GM18507 (cell line): ENCODE results near the gene DEFB123.

Experiments
- DNase-seq: peaks from one replicate; pipeline ENCODE4 v3.0.0; 2011; ENCODE audit warnings: low read depth; ENCODE audit not compliant: insufficient read length; ENCODE audit errors: extremely low spot score
- FAIRE-seq: peaks from 2 replicates; lab custom pipeline; 2011; peaks lifted over from hg19 to GRCh38; lab: Jason Lieb, UNC

The DEFB123 gene

GRCh38 chr20:31472395-31473330 is 32.2 kb downstream of the DEFB123 start:
- no peak for FAIRE-seq
- DNase-seq: no peak

DNA sequence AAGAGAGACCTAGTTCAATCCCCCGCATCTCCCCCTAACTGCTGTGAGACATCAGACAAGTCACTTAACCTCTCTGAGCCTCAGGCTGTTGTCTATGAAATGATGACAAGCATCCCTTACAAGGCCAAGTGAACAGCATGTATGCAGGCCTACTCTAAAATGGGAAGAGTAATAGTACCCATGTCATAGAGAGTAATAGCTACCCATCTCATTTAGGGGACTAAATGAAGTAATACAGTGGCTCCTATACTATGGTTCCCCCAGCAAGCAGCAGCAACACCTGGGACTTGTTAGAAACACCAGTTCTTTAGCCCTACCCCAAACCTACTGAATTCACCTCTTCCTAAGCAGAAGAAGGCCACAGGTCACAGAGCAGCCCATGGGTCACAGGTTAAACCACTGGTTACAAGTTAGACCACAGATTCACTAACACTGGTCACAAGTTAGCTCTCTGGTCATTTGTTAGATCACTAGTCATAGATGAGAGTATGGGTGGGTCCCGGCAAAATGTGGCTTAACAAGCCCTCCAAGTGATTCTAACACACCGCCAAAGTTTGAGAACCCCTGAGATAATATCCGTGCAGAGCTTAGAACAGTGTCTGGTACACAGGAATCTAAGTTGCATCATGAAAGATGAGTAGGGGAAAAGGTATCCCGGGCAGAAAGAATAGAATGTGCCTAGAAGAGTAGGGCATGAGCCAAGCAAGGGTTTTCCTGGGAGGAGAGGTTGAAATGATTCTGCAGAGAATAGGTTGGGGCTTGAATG is 33.1 kb downstream of the DEFB123 start:
- DNase-seq: no peak
- FAIRE-seq: no peak

DNA sequence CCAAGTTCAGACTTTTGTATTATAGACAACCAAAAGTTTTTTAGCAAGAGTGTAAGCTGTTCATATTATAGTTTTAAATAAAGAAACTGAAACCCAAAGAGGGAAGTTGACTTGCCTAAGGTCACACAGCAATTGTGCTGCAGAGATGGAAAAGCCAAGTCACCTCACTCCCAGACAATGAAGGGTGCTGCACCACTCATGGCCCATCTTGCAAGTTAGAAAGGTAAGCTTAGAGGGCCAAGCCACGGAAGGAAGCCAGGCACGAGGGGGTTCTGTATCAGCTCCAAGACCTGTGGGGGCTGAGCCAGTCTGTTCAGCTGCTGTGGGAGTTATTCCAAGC is 33.6 kb downstream of the DEFB123 start:
- FAIRE-seq: peak; percentile 64

GRCh38 chr20:31474758-31475427 is 34.5 kb downstream of the DEFB123 start, which contains the start of the genes DEFB124 and REM1:
DEFB124 (minus strand) TSS chr20:31475127; CDS start chr20:31473013, 2,114 bp downstream.
REM1 (plus strand) TSS chr20:31475288; CDS start chr20:31476446, 1,158 bp downstream.
- FAIRE-seq: no peak
- no peak for DNase-seq

More for the DNA sequence above, 33.6 kb downstream of the DEFB123 start:
- DNase-seq: no peak

DNA sequence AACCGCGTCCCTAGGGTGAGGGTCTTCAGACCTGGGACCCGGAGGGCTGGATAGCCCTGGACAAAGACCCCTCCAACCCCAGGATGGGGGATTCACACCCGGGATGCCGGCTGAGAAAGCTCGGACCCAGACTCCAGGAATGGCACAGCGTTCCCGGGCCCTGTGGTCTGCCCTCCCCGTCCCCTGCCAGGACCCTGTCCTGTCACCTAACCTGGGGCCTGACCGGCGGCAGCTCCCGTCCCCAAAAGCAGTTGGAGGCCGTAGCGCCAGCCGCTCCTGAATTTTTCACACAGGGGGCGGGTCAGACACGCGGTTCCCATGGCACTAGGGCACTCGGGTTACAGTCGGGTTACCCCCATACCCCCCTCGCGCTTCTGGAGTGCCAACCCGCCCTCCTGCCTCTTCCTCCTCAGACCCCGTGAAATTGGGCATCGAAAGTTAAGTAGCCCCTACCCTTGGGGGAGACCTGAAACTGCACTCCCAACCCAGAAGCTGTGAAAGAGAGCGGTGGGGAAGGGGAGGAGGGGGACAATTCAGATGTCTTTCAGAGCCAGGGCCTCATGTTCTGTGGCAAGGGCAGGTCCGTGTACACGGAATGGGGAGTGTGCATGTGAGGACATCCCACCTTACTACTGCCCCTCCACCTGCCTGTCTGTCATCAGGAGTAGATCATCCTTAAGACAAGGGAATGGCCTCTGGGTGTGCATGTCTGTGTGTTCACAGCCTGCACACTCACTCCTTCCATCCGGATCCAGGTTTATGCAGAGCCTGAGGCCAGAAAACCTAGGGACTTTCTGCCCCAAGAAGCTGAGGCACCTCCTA is 35.3 kb downstream of the DEFB123 start:
- FAIRE-seq: no peak

DNA sequence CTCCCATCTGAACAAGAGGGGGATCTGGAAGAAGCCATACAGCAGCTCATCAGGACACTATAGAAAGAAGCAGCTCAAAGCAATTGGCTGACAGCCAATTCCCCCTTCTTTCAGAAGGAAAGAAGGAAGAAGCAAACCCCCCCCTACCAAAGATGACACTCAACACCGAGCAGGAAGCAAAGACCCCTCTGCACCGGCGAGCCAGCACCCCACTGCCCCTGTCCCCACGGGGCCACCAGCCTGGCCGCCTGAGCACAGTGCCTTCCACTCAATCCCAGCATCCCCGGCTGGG is 35.8 kb downstream of the DEFB123 start:
- FAIRE-seq (no peak), DNase-seq (no peak)

More for the DNA sequence above, 35.3 kb downstream of the DEFB123 start:
- DNase-seq: no peak

DNA sequence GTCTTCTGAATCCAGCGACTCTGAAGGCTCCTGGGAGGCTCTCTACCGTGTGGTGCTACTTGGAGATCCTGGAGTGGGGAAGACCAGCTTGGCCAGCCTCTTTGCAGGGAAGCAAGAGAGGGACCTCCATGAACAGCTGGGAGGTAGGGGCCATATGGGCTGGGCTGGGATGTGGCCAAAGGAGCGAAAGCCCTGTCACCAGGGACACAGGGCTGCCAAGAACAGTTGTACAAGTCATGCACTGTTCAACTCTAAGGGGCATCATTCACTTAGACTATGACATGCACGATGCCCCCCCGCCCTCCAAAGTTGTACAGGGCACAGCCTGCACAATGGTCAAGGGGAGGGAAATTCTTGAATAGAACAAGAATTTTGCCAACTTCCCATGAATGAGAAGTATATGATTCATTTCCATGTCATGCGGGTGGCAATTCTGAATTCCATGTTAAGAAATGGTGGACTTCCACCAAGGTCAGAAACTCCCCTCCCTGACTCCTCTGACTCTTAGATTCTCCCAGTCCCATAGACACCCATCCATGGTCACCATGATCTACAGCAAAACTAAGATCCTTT is 36.3 kb downstream of the DEFB123 start:
- no peak for DNase-seq
- FAIRE-seq: no peak

GRCh38 chr20:31484001-31484400 is 43.6 kb downstream of the DEFB123 start:
- no peak for DNase-seq
- FAIRE-seq: no peak

DNA sequence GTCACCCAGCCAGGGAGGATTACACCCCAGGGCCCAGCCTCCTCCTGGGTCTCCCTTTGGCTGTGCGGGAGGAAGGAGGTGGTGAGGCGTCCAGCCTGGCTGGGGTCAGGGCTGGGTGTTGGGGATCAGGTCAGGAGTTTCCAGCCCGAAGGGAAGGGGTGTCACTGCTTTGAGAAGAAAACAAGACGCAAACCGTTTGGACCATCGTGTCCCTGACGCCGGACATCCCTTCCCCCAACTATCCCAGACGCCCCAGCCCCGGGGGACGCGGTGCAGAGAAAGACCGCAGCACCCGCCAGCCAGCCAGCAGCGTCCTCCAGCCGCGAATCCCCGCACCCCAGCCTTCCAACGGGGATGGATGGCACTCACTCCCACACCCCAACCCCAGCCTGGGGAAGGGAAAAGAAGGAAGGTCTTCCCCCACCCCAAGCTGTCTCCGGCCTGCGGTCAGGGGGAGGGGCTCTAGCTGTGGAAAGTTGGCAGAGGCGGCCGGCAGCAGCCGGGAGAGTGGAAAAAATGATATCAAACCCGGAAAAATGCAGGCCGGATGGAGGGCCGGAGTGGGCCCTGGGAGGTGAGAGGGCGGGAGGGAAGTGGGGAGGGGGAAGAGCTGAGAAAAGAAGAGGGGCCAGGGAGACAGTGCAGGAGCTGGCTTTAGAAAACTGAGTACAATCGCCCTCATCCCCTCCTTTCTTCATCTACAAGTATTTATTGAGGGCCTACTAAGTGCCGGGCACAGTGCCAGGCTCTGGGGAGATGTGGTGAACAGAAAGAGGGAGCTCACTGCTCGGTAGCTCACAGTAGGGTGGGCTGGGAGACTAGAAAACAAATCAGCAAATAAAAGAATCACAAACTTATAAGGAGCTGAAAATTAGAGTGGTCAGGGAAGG is 45.3 kb downstream of the DEFB123 start:
- no peak for DNase-seq
- no peak for FAIRE-seq

DNA sequence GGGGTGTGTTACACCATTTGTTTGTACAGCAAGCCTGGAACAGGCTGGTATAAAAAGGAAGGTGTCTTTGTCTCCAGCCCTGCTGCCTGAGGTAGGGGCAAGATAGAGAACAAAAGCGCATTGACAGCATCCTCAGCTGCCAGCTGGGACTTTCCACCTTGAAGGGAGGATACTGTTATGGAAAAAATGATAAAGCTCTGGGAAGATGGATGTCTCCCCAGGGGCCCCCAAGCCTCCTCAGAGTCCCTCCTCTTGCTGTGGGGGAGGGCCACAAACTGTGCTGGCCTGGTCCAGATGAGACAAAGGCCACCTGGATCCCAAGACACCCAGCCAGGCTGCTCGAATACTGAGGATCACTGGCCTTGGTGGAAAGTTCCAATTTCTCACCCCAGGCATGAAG is 47.7 kb downstream of the DEFB123 start:
- no peak for DNase-seq
- FAIRE-seq: no peak

- DNase-seq (no peak), FAIRE-seq (no peak)
Measured at GRCh38 chr20:31489152-31489551, 48.7 kb downstream of the DEFB123 start.

DNA sequence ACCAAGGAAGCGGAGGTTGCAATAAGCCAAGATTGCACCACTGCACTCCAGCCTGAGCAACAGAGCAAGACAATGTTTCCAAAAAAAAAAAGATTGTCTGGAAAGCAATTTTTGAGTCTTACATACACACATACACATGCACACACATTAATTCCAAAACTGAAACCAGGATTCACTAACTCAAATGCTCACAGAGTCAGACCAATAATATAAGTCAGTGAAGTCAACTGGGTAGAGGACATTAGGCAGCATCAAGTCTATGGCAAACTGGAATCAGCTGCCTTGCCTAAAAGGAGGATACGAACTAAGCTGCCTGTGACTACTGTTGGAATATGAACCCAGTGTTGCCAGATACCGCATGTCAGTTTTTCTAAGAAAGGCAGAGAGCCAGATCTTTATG is 50.3 kb downstream of the DEFB123 start:
- no peak for DNase-seq
- no peak for FAIRE-seq

DNA sequence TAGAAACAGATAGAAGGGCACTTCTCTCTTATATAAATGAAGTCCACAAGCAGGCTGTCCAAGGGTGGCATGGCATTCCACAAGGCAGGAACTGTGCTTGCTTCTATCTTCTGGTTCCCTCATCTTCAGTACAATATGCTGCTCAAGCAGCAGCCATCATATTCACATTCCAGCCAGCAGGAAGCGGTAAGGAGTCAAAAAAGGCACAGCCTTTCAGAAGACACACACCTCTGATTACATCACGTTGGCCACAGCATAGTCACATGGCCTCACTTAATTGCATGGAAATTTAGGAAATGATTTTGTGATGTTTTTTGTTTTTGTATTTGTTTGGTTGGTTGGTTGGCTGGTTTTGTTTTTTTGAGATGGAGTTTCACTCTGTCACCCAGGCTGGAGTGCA is 53.7 kb downstream of the DEFB123 start:
- DNase-seq: no peak
- no peak for FAIRE-seq

- no peak for DNase-seq
- no peak for FAIRE-seq
Measured at GRCh38 chr20:31496761-31497295, 56.4 kb downstream of the DEFB123 start.

GRCh38 chr20:31497838-31498540 is 57.6 kb downstream of the DEFB123 start:
- FAIRE-seq (no peak), DNase-seq (no peak)
